ENCODE data around the gene MRPL47.

The MRPL47 gene

DNA sequence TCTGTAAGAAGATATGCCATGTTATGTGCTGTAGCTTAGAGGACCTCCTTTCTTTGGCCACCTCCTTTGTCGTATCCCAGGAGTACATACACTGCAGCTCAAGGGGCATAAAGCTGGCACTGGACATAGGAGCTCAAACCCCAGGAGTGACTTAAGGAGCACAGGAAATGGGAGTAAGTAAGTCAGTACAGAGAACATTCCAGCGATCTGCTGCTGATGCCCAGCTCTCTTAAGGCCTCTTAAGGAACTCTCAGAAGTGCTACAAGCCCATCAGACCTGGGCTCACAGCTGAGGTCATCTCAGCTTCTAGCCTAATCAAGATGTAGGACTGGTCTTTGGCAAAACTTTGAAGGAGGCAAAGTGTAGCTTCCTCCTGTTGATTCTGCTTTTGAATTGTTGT lies 63.3 kb downstream of the MRPL47 start:
- no peak for TF ChIP-seq TAF1 (IDR thresholded peaks at IDR 0.05; ENCODE audit: borderline replicate concordance, low read depth, low read length)
- TF ChIP-seq POLR2A (IDR thresholded peaks at IDR 0.05; ENCODE audit: low read depth, low read length) = no peak
- no peak for TF ChIP-seq POLR2AphosphoS5 (IDR thresholded peaks at IDR 0.05; ENCODE audit: low read depth, low read length)
- no peak for DNase-seq (ENCODE audit: insufficient read length)
- FAIRE-seq = no peak
